SKM-1 treated with dmso at 0.1 percent for 144 hours (cell line): Measurements from ENCODE around the gene BRICD5.

Source experiments
- DNase-seq: peaks from one replicate; lab custom pipeline; 2025; ENCODE audit not compliant: unreplicated experiment; lab: John Stamatoyannopoulos, UW

The BRICD5 gene

DNA sequence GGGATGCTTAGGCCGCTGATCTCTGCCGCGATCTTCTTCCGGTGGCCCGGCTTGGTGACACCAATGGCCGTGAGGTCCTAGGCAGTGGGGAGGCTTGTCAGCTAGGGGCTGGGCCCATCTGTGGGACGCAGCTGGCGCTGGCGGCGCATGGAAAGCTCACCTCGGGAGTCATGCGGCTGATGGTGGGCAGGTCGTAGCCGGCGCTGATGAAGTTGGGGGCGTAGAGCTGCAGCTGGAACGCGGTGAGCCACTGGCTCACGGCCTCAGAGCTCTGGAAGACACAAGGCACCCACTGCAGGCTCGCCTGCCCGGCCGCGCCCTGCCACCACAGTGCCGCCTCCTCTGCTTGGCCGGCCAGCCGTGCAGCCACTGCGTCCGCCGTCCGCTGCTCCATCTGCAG is 27.0 kb downstream of the BRICD5 start:
- no peak for DNase-seq

DNA sequence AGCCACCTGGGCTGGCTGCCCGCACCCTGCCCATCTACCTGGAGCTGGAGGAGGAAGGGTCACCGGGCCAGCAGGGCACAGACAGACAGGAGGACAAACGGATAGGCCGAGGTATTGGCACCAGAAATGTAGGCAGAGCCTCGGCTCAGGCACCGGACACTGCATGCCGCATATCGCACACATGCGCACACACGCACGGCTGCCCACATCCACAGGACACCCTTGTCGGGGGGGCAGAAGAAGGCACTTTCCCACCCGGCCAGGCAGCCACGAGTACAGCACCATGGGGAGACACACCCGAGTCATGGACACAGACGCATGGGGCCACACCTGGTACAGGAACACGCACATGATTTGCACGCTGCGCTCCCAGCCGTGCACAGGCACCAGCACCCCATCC is 28.7 kb downstream of the BRICD5 start:
- no peak for DNase-seq

DNA sequence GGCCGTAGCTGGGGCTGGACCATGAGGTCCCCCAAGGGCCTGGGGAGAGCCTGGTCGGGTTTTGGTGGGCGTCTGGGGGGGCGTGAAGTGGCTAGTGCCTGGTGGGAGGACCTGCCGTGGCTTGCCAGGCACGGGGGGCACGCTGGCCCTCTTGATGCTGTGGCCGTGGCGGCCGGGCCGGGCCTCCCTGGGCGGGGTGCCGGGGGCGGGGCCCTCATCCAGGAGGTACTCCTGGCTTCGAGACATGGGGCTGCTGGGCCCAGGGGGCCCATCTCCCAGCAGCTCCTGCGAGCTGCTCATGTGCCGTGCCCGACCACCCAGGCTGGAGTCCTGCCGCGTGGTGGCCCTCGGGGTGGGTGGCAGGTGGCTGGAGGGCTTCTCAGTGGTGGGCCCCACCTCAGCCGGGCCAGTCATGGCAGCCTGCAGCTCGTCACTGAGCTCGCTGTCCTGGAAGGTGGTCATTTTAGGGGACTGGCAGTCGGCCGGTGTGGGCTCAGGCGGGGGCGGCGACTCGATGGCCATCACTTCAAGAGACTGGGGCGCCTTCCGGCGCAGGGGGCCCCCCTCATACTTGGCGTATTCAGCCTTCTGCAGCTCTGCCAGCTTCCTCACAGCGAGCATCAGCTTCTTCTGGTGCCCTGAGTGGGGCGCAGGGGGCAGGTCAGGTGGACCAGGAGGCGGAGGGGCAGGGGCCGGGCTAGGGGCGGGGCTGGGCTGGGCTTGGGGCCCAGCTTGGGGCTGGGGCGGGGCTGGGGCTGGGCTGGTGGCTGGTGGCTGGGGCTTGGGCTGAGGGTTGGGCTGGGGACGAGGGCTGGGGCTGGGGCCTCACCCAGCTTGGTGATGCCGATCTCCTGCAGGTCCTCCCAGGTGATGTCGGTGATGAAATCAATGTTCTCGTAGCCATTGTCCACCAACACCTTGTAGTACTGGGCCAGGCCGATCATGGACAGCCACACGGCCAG is 29.4 kb downstream of the BRICD5 start:
- DNase-seq, result no peak

DNA sequence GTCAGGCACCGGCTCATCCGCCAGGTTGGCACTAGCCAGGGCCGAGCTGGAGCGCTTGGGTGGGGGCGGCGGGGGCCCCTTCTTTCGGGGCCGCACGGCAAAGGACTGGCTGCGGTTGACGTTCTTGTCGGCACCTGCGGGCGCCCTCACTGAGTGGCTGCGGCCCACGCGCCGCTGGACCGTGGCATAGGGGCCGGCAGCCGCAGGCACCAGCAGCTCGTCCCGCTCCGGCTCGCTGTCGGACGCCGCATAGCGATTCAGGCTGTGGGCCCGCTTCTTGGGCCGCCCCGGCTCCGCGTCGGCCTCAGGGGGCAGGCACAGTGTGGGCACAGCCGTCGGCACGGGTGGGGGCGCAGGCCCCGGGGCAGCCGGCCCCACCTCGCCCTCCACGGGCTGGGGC is 30.2 kb downstream of the BRICD5 start:
- no peak for DNase-seq

DNA sequence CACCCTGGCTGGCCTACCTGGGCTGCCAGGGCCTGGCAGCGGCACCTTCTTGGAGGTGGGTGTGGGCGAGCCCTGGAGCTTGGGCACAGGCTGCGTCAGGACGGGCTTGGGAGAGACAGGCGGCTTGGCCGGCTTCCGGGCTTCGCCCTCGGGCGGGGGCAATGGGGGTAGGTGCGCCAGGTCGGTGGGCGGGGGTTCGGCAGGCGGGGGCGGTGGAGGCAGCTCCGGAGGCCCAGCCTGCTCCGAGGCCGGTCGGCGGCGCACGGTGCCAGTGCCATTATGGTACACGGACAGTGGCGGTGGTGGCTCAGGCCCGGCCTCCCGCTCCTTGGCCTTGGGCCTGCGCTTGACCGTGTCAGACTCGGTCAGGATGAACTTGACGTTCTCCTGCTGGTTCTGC is 31.1 kb downstream of the BRICD5 start:
- no peak for DNase-seq

DNA sequence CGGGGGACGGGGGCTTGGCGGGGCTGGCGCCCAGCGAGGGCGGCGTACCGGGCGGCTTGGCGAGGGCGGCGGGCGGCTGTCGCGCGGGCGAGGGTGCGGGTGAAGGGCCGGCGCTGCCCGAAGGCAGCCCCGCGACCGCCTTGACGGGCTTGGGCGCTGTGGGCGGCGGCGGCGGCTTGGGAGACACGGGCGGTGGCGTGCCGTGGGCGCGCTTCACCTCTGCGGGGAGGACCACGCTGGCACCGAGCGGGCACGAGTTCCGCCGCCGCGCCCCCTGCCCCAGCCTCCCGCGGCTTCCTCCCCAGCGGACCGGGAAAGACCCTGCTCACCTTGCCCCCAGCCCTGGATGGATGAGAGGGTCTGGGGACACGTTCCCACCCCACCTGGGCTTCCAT is 31.6 kb downstream of the BRICD5 start:
- no peak for DNase-seq

DNA sequence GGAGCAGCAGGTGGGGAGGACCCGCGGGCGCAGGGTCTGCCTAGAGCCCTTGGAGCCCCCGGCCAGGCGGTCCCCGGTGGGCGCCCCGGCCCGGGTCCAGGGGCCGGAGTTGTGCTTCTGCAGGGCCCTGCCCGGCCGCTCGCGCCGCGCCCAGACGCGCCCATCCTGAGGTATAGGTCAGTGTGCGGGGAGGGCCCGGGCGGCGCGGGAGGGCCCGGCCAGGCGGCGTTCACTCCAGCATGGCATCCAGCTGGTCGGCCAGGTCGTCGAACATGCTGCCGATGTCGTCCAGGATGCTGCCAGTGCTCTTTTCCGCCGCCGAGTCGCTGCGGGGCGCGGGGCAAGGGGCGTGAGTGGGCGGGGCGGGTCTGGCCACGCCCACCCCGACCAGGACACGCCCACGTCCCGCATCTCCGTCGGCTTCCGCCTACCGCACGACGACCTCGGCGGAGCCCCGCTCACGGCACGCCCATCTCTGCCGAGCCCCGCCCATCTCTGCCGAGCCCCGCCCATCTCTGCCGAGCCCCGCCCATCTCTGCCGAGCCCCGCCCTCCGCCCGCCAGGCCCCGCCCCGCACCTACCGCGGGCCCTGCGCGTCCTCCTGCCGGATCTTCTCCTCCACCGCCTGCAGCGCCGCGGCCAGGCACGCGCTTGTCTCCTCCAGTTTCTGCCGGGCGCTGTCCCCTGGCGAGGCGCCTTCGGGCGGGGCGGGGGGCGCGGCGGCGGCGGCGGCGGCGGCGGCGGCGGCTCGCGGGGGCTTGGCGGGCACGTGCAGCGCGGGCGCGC is 32.1 kb downstream of the BRICD5 start:
- no peak for DNase-seq

DNA sequence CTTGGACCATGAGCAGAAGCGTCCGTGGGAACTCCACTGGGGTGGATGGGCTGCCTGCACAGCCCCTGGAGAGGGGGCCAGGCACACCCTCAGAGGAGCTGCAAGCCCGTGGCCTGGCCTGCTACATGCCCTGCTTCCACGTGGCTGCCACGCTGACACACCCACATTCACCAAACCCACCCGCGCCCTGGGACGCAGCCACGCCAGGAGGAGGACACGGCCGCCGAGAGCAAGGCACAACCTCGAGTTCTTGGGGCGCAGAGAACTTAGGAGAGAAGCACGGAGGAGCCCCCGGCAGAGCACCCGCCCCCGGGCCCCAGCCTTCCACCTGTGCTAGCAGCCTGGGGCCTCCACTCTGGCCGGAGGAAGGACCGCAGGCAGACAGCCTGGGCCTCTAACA is 33.1 kb downstream of the BRICD5 start:
- no peak for DNase-seq

DNA sequence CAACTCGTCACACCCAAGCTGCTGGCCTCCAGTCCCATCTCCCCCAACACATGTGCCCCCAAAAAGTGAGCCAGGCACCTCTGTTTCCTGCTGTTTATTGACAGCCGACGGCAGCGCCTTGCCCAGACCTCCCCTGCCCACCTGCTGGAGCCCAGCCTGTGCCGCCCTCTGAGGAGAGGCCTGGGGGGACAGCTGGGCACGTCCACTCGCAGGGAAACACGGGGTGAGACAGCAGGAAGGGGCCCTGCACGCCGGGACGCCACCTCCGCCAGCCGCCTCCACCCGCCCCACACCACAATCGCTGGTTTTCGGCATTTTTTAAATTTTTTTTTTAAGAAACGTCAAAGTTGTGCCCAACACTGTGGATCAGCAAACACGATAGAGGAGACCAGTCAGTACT is 33.6 kb downstream of the BRICD5 start:
- no peak for DNase-seq

DNA sequence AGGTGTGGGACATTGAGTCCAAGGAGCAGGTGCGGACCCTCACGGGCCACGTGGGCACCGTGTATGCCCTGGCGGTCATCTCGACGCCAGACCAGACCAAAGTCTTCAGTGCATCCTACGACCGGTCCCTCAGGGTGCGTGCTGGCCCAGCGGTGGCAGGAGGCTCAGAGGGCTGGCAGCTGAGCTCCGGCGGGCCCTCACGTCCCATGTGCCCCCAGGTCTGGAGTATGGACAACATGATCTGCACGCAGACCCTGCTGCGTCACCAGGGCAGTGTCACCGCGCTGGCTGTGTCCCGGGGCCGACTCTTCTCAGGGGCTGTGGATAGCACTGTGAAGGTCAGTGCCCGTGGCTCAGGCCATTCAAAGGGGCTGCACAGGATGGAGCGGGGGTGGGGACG is 34.6 kb downstream of the BRICD5 start:
- no peak for DNase-seq

DNA sequence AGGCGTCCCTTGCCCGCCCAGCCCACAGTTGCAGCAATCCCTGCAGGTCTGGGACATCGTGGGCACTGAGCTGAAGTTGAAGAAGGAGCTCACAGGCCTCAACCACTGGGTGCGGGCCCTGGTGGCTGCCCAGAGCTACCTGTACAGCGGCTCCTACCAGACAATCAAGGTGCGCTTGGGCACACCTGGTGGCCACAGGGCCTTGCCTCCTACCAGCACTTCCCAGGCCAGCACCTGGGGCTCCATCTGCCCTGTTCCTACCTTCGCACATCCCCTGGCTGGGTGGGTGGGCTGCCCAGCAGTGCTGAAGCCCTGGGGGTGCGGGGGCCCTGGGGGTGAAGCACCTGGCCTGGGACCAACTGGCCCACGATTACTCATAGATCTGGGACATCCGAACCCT is 35.2 kb downstream of the BRICD5 start:
- DNase-seq, result no peak

DNA sequence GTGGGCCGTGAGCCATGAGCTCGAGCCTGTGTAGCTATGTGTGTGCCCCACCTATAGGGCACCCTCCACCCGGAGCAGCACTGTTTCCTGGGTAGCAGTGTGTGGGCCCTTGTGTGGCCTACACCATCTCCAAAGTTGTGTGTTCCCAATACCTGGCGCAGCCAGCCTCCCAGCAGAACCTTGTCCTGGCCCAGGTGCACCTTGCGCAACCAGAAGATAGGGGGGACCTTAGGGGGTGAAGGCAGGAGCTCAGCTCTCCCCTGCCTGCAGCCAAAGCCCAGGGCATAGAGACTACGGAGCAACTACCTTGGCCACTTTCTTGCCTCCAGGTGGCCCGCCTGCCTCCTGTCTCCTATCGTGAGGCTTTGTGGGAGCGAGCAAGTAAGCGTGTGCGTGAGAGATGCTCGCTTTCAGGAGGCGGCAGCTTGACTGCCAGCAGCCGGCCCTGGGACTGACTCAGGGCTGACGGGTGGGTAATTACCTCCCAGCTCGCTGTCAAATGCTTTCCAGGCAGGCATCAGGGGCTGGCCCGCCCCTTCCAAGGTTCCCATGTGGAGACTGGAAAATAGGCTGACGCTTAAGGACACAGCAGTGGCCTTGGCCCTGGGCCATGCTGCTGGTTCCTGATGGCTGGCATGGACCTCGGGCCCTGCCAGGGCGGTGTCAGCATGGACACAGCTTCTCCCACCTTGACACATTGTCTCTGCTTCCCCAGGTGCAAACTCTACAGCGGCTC is 36.1 kb downstream of the BRICD5 start:
- no peak for DNase-seq

DNA sequence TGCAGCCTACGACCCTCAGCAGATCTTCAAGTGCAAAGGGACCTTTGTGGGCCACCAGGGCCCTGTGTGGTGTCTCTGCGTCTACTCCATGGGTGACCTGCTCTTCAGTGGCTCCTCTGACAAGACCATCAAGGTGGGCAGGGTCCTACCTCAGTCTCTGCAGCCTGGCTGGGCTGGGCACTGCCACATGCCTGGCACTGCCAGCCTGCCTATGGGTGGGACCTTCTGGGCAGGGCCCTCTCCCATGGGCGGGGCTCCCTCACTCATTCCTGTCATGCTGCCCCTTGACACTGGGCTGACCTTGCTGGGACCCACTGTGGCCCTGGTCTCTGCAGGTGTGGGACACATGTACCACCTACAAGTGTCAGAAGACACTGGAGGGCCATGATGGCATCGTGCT is 36.7 kb downstream of the BRICD5 start:
- no peak for DNase-seq

DNA sequence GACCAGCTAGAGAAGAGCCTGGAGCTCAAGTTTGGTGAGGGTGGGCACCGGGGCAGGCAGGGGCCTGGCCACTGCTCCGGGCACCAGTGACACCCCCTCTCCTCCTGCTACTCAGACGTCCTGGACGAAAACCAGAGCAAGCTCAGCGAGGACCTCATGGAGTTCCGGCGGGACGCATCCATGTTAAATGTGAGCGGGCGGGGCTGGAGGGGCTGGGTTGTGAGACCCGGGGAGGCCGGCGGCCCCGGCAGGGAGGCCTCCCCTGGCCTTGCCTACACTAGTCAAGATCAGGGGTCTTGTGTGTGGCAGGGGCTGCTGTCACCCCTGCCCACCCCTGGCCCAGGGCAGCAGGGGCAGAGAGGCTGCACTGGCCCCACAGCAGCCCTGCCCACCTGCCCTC is 37.3 kb downstream of the BRICD5 start:
- no peak for DNase-seq

DNA sequence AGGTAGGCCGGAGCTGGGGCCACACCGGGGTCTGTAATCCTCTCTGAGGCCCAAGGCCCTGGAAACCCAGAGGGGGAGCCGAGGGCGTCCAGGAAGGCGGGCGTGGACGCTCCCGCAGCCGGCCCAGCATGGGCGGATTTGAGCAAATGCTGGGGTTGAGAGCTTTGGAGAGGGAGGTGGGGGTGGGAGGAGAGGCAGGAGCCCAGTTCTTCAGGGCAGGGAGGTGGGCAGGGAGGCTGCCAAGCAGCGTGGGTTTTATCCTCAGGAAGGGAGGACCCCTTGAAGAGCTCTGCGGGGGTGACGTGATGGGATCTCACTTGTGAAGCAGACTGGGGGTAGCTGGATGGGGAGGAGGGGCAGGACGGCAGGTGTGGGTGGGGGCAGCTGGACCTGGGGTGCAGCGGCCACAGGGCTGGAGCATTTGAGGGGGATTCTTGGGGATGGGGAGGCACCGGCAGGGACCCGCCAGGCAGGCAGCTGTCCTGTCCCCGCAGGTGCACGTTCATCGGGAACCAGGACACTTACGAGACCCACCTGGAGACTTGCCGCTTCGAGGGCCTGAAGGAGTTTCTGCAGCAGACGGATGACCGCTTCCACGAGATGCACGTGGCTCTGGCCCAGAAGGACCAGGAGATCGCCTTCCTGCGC is 37.9 kb downstream of the BRICD5 start:
- DNase-seq, result no peak

DNA sequence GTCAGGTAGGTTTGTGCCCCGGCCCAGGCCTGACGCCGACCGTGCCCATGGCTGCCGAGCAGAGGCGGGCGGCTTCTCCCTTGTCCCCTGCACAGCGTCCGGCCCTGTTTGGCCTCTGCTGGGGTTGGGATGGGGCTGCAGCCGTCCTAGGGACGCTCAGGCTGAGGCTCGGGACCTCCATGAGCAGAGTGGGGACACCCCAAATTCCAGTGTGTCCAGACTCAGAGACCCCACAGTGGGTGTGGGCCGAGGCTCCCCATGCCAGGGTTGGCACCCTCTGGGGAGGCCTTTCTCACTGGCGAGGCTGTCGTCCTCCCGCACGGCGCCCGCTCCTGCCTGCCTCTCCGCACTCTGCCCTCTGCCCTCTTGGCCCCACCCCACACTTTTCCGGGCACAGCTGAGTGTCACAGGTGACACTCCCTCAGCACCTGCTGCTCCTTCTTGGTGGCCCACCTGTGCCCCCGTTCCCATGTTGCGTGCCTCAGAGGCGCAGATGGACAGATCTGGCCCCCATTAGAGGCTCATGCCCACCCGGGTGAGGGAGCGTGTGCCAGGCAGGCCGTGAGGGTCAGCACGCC is 39.0 kb downstream of the BRICD5 start:
- DNase-seq, result no peak

DNA sequence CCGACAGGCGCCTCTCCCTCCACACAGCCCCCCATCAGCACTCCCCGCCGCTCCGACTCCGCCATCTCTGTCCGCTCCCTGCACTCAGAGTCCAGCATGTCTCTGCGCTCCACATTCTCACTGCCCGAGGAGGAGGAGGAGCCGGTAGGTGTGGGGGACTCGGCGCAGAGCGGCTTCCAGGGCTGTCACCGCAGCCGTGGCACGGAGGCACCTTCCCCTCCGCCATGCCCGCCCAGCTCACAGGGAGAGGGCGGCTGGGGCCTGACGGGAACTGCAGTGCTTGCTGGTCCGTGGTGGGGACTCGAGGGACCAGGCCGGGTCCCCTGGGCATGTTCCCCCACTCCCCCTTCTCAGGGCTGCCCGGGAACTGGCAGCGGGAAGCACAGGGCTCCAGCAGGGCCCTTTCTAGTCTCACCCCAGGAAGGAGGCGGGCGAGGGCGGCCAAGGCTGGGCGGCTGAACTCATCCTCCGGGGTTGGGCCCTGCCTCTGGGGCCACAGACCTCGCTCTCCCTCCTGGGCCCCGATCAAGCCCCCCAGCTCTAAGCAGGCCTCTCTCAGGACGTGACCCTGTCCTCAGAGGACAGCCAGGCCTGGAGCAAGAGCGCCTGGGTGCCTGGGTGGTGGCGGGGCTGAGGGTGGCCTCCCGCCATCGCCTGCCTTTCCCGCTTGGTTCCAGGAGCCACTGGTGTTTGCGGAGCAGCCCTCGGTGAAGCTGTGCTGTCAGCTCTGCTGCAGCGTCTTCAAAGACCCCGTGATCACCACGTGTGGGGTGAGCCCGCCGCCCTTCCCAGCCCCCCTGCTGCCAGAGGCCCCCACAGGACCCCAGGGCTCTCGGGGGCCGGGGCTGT is 39.9 kb downstream of the BRICD5 start:
- DNase-seq, result no peak

DNA sequence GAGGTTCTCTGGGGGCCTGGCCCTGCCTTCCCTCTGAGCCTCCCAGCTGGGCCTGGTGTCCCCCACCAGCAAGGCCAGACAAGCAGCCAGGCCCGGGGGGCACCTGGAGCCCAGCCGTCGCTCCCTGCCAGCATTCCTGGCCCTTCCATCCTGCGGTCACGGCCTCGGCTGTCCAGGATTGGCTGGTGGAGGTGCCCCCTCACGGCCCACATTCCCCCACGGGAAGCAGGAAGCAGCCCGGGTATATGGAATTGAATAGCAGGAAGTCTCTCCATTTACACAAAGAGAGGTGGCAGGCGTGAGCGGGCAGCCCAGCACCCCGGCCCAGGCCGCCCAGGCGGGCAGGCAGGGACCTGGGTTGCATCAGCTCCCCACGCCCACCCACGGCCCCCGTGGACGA is 40.6 kb downstream of the BRICD5 start:
- DNase-seq, result no peak

DNA sequence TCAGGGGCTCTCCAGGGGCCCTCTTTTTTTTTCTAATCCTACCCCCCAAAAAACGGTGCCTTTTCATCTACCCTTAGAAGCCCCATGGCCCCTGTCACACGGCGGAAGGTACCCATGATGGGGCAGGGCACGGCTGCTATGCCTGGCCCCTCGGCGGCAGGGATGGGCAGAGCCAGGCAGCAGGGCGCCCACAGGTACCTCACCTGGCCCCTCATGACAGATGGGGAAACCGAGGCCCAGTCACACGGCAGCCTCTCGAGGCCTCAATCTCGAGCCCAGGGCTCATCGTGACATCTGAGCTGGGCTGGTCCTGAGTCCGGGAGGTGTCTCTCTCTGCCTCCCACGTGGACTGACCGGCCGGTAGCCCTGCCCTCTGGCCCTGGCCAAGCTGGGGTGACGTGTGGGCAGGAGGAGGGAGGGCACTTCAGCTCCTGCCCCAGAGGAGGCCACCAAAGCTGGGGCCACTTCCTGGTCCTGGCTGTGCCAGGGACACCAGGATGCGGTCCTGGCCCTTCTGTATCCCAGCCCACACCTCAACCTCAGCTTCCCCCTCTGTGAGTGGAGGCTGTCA is 43.5 kb downstream of the BRICD5 start:
- no peak for DNase-seq
